Hepatocyte (in vitro differentiated cells): ENCODE measurements around the gene TFF2.

ENCODE experiments used
- CTCF ChIP-seq: fragments of 200-600 bp; sonication (generic); IDR thresholded peaks from 2 replicates; pipeline ENCODE4 v1.5.1; 2016; ENCODE audit warnings: antibody characterized with exemption, mild to moderate bottlenecking; ENCODE audit not compliant: poor library complexity
- EZH2 ChIP-seq: fragments of 200-600 bp; sonication (generic); IDR thresholded peaks from 2 replicates; pipeline ENCODE4 v1.6.1; 2016; ENCODE audit warnings: antibody characterized with exemption, mild to moderate bottlenecking, borderline replicate concordance
- EZH2phosphoT487 ChIP-seq: fragments of 200-600 bp; sonication (generic); IDR thresholded peaks from one replicate; pipeline ENCODE4 v1.6.1; 2018; ENCODE audit warnings: antibody characterized with exemption, mild to moderate bottlenecking, low read depth, moderate library complexity; ENCODE audit not compliant: unreplicated experiment, severe bottlenecking

- no peak for TF ChIP-seq CTCF
- TF ChIP-seq EZH2 = no peak
- no peak for TF ChIP-seq EZH2phosphoT487
Observed at GRCh38 chr21:42383331-42383730, 32.5 kb upstream of the TFF2 start.
